Astrocyte (in vitro differentiated cells and primary cell): ENCODE measurements around the gene CLASP1. TPM values are rescaled to one million over a fixed set of nuclear protein-coding genes. Genes with fewer than 3 reads are reported as not detected.

ENCODE experiments used
- DNase-seq: peaks from one replicate; pipeline ENCODE4 v3.0.0-alpha.2; 2010; ENCODE audit warnings: low read depth
- FAIRE-seq: peaks from 2 replicates; lab custom pipeline; 2011; peaks lifted over from hg19 to GRCh38; lab: Jason Lieb, UNC
- H2AFZ ChIP-seq: 2 replicates; pipeline ENCODE4 v1.6.0; 2012; ENCODE audit warnings: low read depth, low read length, inconsistent platforms
- H3K27ac ChIP-seq: 2 replicates; pipeline ENCODE4 v1.5.1; 2011; ENCODE audit warnings: low read depth, low read length, inconsistent platforms
- H3K27me3 ChIP-seq: 2 replicates; pipeline ENCODE4 v1.6.0; 2011; ENCODE audit warnings: low read length, inconsistent platforms; ENCODE audit not compliant: insufficient read depth
- H3K36me3 ChIP-seq: 2 replicates; pipeline ENCODE4 v1.5.1; 2011; ENCODE audit warnings: low read length, inconsistent platforms; ENCODE audit not compliant: insufficient read depth
- H3K4me1 ChIP-seq: 2 replicates; pipeline ENCODE4 v1.5.1; 2011; ENCODE audit warnings: low read length, inconsistent platforms; ENCODE audit not compliant: insufficient read depth
- H3K4me2 ChIP-seq: 2 replicates; pipeline ENCODE4 v1.6.0; 2012; ENCODE audit warnings: low read length, inconsistent platforms
- H3K4me3 ChIP-seq: 2 replicates; pipeline ENCODE4 v1.5.1; 2011; ENCODE audit warnings: low read depth, mild to moderate bottlenecking, low read length, inconsistent platforms; ENCODE audit not compliant: insufficient read depth
- H3K79me2 ChIP-seq: 2 replicates; pipeline ENCODE4 v1.6.0; 2012; ENCODE audit warnings: mild to moderate bottlenecking, low read length, inconsistent platforms; ENCODE audit not compliant: insufficient read depth
- H3K9ac ChIP-seq: 2 replicates; pipeline ENCODE4 v1.6.0; 2012; ENCODE audit warnings: mild to moderate bottlenecking, low read length, inconsistent platforms
- H3K9me3 ChIP-seq: 2 replicates; pipeline ENCODE4 v1.5.1; 2012; ENCODE audit warnings: low read depth, mild to moderate bottlenecking, low read length, inconsistent platforms; ENCODE audit not compliant: insufficient read depth
- H4K20me1 ChIP-seq: 2 replicates; pipeline ENCODE4 v1.6.0; 2012; ENCODE audit warnings: low read length, inconsistent platforms; ENCODE audit not compliant: insufficient read depth
- H3K27ac Mint-ChIP-seq: one replicate; pipeline ENCODE4 v1.8.0; 2021; ENCODE audit warnings: mild to moderate bottlenecking, mixed read lengths; ENCODE audit not compliant: unreplicated experiment
- H3K27me3 Mint-ChIP-seq: one replicate; pipeline ENCODE4 v1.8.0; 2021; ENCODE audit warnings: low read depth, mixed read lengths; ENCODE audit not compliant: unreplicated experiment
- H3K36me3 Mint-ChIP-seq: one replicate; pipeline ENCODE4 v1.8.0; 2021; ENCODE audit warnings: low read depth, mixed read lengths; ENCODE audit not compliant: unreplicated experiment
- H3K4me1 Mint-ChIP-seq: one replicate; pipeline ENCODE4 v1.8.0; 2021; ENCODE audit warnings: low read depth, mixed read lengths; ENCODE audit not compliant: unreplicated experiment
- H3K4me3 Mint-ChIP-seq: one replicate; pipeline ENCODE4 v1.8.0; 2021; ENCODE audit warnings: mild to moderate bottlenecking, moderate library complexity, mixed read lengths; ENCODE audit not compliant: unreplicated experiment
- H3K9me3 Mint-ChIP-seq: one replicate; pipeline ENCODE4 v1.8.0; 2021; ENCODE audit warnings: mild to moderate bottlenecking, mixed read lengths; ENCODE audit not compliant: unreplicated experiment
- EZH2 ChIP-seq: IDR thresholded peaks from 2 replicates; pipeline ENCODE4 v1.6.1; 2012; ENCODE audit warnings: mild to moderate bottlenecking, low read length, inconsistent platforms; ENCODE audit not compliant: insufficient read depth
- total RNA-seq: library from RNA; stranded (reverse); gene quantifications from 2 replicates; pipeline ENCODE4 v1.2.1, GENCODE V29; 2021
- TF ChIP-seq, protein P1 (sequence below): IDR thresholded peaks from 2 replicates; pipeline ENCODE4 v1.5.1; 2011; ENCODE audit warnings: low read depth, mild to moderate bottlenecking, inconsistent platforms, low read length, moderate library complexity; ENCODE audit not compliant: insufficient read depth

The CLASP1 gene
- total RNA-seq, 1 donor from 2014 or later, result 56.7 TPM

DNA sequence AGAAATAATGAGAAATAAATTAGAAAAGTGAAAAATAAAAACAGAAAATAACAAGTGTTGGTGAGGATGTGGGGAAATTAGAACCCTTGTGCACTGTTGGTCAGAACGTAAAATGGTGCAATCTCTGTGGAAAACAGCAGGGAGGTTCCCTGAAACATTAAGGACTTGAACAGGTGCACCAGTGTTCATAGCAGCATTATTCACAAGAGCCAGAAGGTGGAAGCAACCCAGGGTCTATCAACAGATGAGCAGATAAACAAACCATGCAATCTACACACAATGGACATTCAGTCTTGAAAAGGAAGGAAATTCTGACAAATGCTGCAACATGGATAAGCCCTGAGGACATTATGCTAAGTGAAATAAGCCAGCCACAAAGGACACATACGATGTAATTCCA lies 306.1 kb downstream of the CLASP1 start:
- Mint-ChIP-seq H3K36me3 (peaks cover 31% of the 10 kb centered on the region), H3K9me3 (no peaks in the 10 kb centered on the region), H3K27me3 (no peaks in the 10 kb centered on the region), H3K27ac (no peak overlapping the region), H3K4me1 (no peaks in the 10 kb centered on the region), H3K4me3 (no peak overlapping the region)
- Histone ChIP-seq H3K36me3 (peaks cover 27% of the 10 kb centered on the region), H3K27ac (no peak overlapping the region), H3K9ac (no peak overlapping the region), H2AFZ (no peak overlapping the region), H4K20me1 (peaks cover 5% of the 10 kb centered on the region), H3K4me2 (no peak overlapping the region), H3K4me3 (no peak overlapping the region), H3K79me2 (no peaks in the 10 kb centered on the region), H3K9me3 (no peaks in the 10 kb centered on the region), H3K4me1 (no peaks in the 10 kb centered on the region), H3K27me3 (no peaks in the 10 kb centered on the region)
- TF ChIP-seq EZH2, result no peak
- TF ChIP-seq, protein P1, sequence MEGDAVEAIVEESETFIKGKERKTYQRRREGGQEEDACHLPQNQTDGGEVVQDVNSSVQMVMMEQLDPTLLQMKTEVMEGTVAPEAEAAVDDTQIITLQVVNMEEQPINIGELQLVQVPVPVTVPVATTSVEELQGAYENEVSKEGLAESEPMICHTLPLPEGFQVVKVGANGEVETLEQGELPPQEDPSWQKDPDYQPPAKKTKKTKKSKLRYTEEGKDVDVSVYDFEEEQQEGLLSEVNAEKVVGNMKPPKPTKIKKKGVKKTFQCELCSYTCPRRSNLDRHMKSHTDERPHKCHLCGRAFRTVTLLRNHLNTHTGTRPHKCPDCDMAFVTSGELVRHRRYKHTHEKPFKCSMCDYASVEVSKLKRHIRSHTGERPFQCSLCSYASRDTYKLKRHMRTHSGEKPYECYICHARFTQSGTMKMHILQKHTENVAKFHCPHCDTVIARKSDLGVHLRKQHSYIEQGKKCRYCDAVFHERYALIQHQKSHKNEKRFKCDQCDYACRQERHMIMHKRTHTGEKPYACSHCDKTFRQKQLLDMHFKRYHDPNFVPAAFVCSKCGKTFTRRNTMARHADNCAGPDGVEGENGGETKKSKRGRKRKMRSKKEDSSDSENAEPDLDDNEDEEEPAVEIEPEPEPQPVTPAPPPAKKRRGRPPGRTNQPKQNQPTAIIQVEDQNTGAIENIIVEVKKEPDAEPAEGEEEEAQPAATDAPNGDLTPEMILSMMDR, result no peak
- FAIRE-seq (no peak), DNase-seq (no peak)

DNA sequence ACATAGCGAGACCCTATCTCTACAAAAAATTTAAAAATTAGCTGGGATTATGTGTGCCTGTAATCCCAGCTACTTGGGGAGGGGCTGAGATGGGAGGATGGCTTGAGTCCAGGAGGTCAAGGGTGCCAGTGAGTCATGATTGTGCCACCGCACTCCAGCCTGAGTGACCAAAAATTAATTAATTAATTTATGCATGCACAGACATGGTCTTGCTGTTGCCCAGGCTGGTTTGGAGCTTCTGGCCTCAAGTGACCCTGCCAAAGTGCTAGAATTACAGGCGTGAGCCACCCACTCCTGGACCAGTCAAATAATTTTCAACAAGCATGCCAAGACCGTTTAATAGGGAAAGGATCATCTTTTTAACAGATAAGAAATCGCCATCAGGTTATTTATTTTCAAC lies 306.5 kb downstream of the CLASP1 start:
- H3K9me3 ChIP-seq, result no peaks in the 10 kb centered on the region
- TF ChIP-seq, protein P1, result no peak
- TF ChIP-seq EZH2, result no peak
- peaks cover 29% of the 10 kb centered on the region for H3K36me3 Mint-ChIP-seq
- no peaks in the 10 kb centered on the region for H3K4me1 Mint-ChIP-seq
- H3K36me3 ChIP-seq, result peaks cover 27% of the 10 kb centered on the region
- H3K4me3 Mint-ChIP-seq, result no peak overlapping the region
- no peaks in the 10 kb centered on the region for H3K4me1 ChIP-seq
- no peak overlapping the region for H3K27ac Mint-ChIP-seq
- no peak overlapping the region for H2AFZ ChIP-seq
- H3K4me2 ChIP-seq, result no peak overlapping the region
- FAIRE-seq (no peak), DNase-seq (no peak)
- no peak overlapping the region for H3K4me3 ChIP-seq
- no peak overlapping the region for H3K27ac ChIP-seq
- no peaks in the 10 kb centered on the region for H3K27me3 ChIP-seq
- no peak overlapping the region for H3K9ac ChIP-seq
- no peaks in the 10 kb centered on the region for H3K9me3 Mint-ChIP-seq
- H3K79me2 ChIP-seq, result no peaks in the 10 kb centered on the region
- no peaks in the 10 kb centered on the region for H3K27me3 Mint-ChIP-seq
- H4K20me1 ChIP-seq, result peaks cover 5% of the 10 kb centered on the region

DNA sequence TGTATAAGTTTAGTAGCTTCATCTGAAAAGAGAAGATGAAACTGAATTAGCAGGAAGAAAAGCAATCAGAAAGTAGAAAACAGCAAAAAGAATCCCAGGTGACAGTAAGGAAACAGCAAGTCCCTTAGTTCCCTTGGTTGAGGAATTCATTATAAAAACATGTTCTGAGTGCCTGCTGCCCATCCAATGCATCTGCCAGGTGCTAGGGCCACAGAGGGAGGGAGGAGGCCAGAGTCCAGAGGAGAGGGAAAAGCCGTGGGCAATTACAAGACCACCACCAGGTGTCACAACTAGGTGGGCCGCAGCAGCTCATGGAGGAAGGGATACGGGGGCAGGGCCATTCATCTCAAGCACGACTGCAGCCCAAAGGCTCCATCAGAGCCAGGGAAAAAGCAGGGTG lies 308.3 kb downstream of the CLASP1 start:
- no peak overlapping the region for H3K4me3 Mint-ChIP-seq
- H3K4me1 Mint-ChIP-seq, result no peaks in the 10 kb centered on the region
- TF ChIP-seq, protein P1, result no peak
- TF ChIP-seq EZH2, result no peak

More for the DNA sequence above, 308.3 kb downstream of the CLASP1 start:
- Histone ChIP-seq H3K9me3 (no peaks in the 10 kb centered on the region), H3K4me2 (no peak overlapping the region), H4K20me1 (peaks cover 6% of the 10 kb centered on the region), H3K36me3 (peaks cover 15% of the 10 kb centered on the region), H2AFZ (no peak overlapping the region), H3K79me2 (no peaks in the 10 kb centered on the region), H3K4me3 (no peak overlapping the region), H3K27ac (no peak overlapping the region), H3K9ac (no peak overlapping the region), H3K27me3 (no peaks in the 10 kb centered on the region), H3K4me1 (no peaks in the 10 kb centered on the region)
- Mint-ChIP-seq H3K9me3 (no peaks in the 10 kb centered on the region), H3K27me3 (no peaks in the 10 kb centered on the region), H3K36me3 (peaks cover 20% of the 10 kb centered on the region), H3K27ac (no peak overlapping the region)
- no peak for DNase-seq
- FAIRE-seq, result no peak
